Cardiac muscle cell (in vitro differentiated cells and primary cell): Measurements from ENCODE around the gene SNX24. TPM values are rescaled to one million over a fixed set of nuclear protein-coding genes. Genes with fewer than 3 reads are reported as not detected.
A peak's percentile ranks its signal among the peaks of the same experiment; 100 is the strongest.

Experiments used
- DNase-seq, 2 donors: peaks; one replicate each; pipeline versions ENCODE4 v3.0.0 to v3.0.0-alpha.2; 2010 to 2017; ENCODE audit warnings: low read depth in 1 of 2, low spot score in 1 of 2
- H3K27ac ChIP-seq: fragments of 200-600 bp; sonication (generic); 2 replicates; pipeline ENCODE4 v1.5.1; 2016
- H3K27me3 ChIP-seq: fragments of 200-600 bp; sonication (generic); 2 replicates; pipeline ENCODE4 v1.6.0; 2016; ENCODE audit warnings: control low read depth
- H3K36me3 ChIP-seq: fragments of 200-600 bp; sonication (generic); 2 replicates; pipeline ENCODE4 v1.5.1; 2016; ENCODE audit warnings: control low read depth
- H3K4me1 ChIP-seq: fragments of 200-600 bp; sonication (generic); 2 replicates; pipeline ENCODE4 v1.8.1; 2017; ENCODE audit warnings: low read depth, mild to moderate bottlenecking, mixed run types
- H3K4me3 ChIP-seq: fragments of 200-600 bp; sonication (generic); 2 replicates; pipeline ENCODE4 v1.5.1; 2016; ENCODE audit warnings: mild to moderate bottlenecking
- H3K9me3 ChIP-seq: fragments of 200-600 bp; sonication (generic); 2 replicates; pipeline ENCODE4 v1.5.1; 2017; ENCODE audit warnings: low read depth, mild to moderate bottlenecking, control low read depth
- CTCF ChIP-seq: IDR thresholded peaks from 2 replicates; pipeline ENCODE4 v1.5.1; 2012; ENCODE audit warnings: low read depth, mild to moderate bottlenecking, low read length
- polyA plus RNA-seq: library from polyadenylated mRNA; unstranded; fragments of >200 nt; fragmentation: Nextera tagmentation; extraction: Ambion mirVana; gene quantifications from 2 replicates; pipeline ENCODE4 v1.2.1, GENCODE V29; 2016
- total RNA-seq: library from RNA; depleted of rRNA; stranded (reverse); fragments of >200 nt; gene quantifications from 2 replicates; pipeline ENCODE4 v1.2.3, GENCODE V29; 2016

Gene SNX24, protein sequence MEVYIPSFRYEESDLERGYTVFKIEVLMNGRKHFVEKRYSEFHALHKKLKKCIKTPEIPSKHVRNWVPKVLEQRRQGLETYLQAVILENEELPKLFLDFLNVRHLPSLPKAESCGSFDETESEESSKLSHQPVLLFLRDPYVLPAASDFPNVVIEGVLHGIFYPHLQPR
- 13.4 and 19.3 TPM in 2 replicates for total RNA-seq
- 24.0 and 26.5 TPM in 2 replicates for polyA plus RNA-seq

GRCh38 chr5:122845229-122846050 is at the start of gene SNX24:
SNX24 (plus strand) TSS chr5:122845613; CDS start chr5:122845634, 21 bp downstream.
- peak within 1 kb of the TSS; percentile 83 for H3K27ac ChIP-seq

DNA sequence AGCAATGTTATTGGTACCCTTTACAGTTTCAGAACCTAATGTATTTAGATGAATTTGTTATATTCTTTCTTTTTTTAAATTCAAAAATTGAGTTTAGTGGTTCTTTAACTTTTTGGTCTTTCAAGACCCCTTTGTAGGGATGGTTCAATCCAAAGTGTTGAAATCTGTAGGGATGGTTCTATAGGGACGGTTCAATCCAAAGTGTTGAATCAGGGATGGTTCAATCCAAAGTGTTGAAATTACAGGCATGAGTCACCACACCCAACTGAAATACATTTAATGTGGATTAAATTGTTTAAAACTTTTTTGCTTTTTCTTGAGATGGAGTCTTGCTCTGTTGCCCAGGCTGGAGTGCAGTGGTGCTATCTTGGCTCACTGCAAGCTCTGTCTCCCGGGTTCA is 39.9 kb upstream of the SNX24 start:
- Histone ChIP-seq H3K36me3 (peaks cover 33% of the 10 kb centered on the region), H3K4me1 (no peaks in the 10 kb centered on the region), H3K27ac (no peak overlapping the region), H3K27me3 (no peaks in the 10 kb centered on the region), H3K9me3 (no peaks in the 10 kb centered on the region), H3K4me3 (no peak overlapping the region)
- TF ChIP-seq CTCF, result no peak
- DNase-seq, result peak in 1 of 2 donors; percentile 67

More at GRCh38 chr5:122845229-122846050, at the start of gene SNX24:
- TF ChIP-seq CTCF, result no peak
- DNase-seq, result peak; percentile 78 to 88
- H3K36me3 ChIP-seq, result no peaks in the 10 kb centered on the region
- peaks cover 14% of the 10 kb centered on the region for H3K4me1 ChIP-seq
- H3K4me3 ChIP-seq, result peak within 1 kb of the TSS; percentile 100
- no peaks in the 10 kb centered on the region for H3K9me3 ChIP-seq
- H3K27me3 ChIP-seq, result no peaks in the 10 kb centered on the region

- Histone ChIP-seq H3K27ac (no peak overlapping the region), H3K4me1 (no peaks in the 10 kb centered on the region), H3K4me3 (no peak overlapping the region), H3K36me3 (peaks cover 14% of the 10 kb centered on the region), H3K9me3 (no peaks in the 10 kb centered on the region), H3K27me3 (no peaks in the 10 kb centered on the region)
- no peak for DNase-seq
- no peak for TF ChIP-seq CTCF
These were observed 35.0 kb upstream of the SNX24 start for GRCh38 chr5:122810405-122810804.

GRCh38 chr5:122815218-122815767 is 30.1 kb upstream of the SNX24 start:
- Histone ChIP-seq H3K4me3 (no peak overlapping the region), H3K36me3 (peaks cover 20% of the 10 kb centered on the region), H3K9me3 (no peaks in the 10 kb centered on the region), H3K27ac (no peak overlapping the region), H3K27me3 (no peaks in the 10 kb centered on the region), H3K4me1 (no peaks in the 10 kb centered on the region)
- DNase-seq, result no peak
- TF ChIP-seq CTCF, result no peak

DNA sequence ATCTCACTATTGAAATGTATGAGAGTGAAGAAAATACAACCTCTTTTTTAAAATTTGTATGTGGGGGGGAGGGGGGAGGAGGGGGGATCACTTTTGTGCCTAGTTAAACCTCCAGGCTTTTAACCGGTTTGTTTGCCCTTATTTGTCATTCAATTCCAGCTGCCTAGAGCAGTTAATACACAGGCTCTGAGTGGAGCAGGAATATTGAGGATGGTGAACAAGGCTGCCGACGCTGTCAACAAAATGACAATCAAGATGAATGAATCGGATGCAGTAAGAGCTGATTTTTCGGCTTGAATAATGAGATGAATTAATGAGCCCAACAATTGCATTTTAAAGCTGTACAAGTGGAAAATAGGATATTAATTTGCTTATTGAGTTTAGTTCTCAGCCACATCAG is 28.7 kb upstream of the SNX24 start:
- no peak for TF ChIP-seq CTCF

More for the DNA sequence above, 28.7 kb upstream of the SNX24 start:
- Histone ChIP-seq H3K4me1 (no peaks in the 10 kb centered on the region), H3K27me3 (no peaks in the 10 kb centered on the region), H3K4me3 (no peak overlapping the region), H3K9me3 (no peaks in the 10 kb centered on the region), H3K36me3 (peaks cover 20% of the 10 kb centered on the region), H3K27ac (no peak overlapping the region)
- DNase-seq, result no peak
